HAP-1 (cell line): Measurements from ENCODE around the gene PRKCQ.

Experiments used
- DNase-seq, 2 experiments: peaks; one replicate each; pipeline ENCODE4 v3.0.0-alpha.2; 2016 to 2020; ENCODE audit warnings: low spot score in 2 of 2
- H3K27me3 ChIP-seq: fragments of 250-450 bp; sonication (Bioruptor Pico); 2 replicates; pipeline ENCODE4 v1.5.1; 2020; ENCODE audit warnings: low read depth, mild to moderate bottlenecking, moderate library complexity
- H3K36me3 ChIP-seq: fragments of 250-450 bp; sonication (Bioruptor Pico); replicated peaks from 2 replicates; pipeline ENCODE4 v1.5.1; 2020; ENCODE audit warnings: mild to moderate bottlenecking
- H3K4me1 ChIP-seq: fragments of 250-450 bp; sonication (Bioruptor Pico); 2 replicates; pipeline ENCODE4 v1.5.1; 2020; ENCODE audit warnings: mild to moderate bottlenecking
- H3K4me3 ChIP-seq: fragments of 250-450 bp; sonication (Bioruptor Pico); 2 replicates; pipeline ENCODE4 v1.5.1; 2020; ENCODE audit warnings: mild to moderate bottlenecking, moderate library complexity
- H3K9me3 ChIP-seq: fragments of 250-450 bp; sonication (Bioruptor Pico); 2 replicates; pipeline ENCODE4 v1.5.1; 2020; ENCODE audit warnings: mild to moderate bottlenecking, moderate library complexity
- in situ Hi-C: fragments of 300-500 bp; cut with MboI; formaldehyde crosslinking; loops from 3 replicates; pipeline ENCODE4 v1.14.3; 2020; ENCODE audit warnings: low sequenced_read_pairs, inconsistent platforms, mixed read lengths

Gene PRKCQ

DNA sequence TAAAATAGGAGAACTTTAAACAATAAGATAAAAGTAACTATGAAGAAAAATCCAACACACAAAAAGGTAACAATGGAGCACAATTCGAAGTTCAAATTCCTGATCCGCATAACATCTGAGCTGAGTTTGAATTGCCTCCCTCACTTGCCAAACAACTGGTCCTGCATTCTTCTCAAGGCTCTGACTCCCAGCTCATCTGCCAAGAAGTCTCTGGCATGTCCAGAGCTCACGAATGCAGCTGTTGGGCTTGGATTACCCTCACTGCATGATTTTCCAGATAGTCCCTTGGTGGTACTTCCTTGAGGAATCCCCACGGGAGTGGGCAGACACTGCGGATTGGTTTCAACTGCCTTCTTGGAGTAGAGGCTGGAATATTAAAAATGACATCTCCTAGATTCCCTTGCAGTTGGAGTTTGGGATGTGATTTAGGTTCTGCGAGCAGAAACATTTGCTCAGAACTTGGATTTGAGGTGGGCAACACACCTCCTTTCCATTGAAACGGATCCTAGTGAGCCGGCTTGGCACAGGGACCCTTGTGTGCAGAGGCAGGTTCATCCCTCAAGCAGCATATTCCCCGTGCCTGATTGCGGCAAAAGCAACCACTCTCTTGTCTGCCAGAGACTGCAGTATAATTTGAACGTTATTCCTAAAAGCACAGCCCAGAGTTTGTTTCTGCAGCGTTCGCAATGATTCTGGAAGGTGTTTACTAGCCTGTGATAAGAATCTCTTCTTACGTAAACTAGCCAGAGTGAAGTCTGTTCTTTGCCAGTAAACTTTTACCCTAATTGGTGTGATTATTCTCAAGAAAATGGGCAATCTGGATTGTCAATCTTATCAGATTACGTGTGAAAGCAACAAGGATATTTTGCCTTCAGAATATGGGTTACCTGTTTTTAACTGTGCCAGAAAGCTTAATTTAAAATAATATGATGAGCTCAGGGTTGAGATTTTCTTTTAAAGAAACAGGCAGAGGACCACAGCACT, 23.4 kb upstream of the PRKCQ start:
- Histone ChIP-seq H3K4me3 (no peak overlapping the region), H3K36me3 (no peaks in the 10 kb centered on the region), H3K27me3 (peaks cover 7% of the 10 kb centered on the region; the same call in 1 of the 2 replicates), H3K4me1 (no peaks in the 10 kb centered on the region), H3K9me3 (no peaks in the 10 kb centered on the region)
- in situ Hi-C loops: no loop called here
- DNase-seq: no peak

DNA sequence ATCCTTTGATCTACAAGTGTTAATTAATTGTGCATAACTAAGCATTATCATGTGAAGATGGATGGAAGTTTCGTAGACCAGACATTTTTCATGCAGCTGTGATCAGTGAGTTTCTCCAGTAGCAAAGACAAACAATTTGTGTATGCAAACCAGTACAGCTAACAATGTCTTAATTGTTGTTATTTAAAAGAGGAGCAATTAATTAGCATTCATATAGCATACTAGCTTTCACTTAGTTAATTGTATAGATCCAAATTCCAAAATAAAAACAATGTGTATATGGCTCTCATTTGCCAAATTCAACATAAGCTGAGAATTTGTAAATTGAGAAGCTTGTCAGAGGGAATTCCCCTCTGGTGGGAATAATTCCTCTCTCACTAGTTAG, 22.6 kb upstream of the PRKCQ start:
- in situ Hi-C loops: no loop called here
- Histone ChIP-seq H3K27me3 (peaks cover 7% of the 10 kb centered on the region; the same call in 1 of the 2 replicates), H3K9me3 (no peaks in the 10 kb centered on the region), H3K4me1 (no peaks in the 10 kb centered on the region), H3K4me3 (no peak overlapping the region), H3K36me3 (no peaks in the 10 kb centered on the region)
- no peak for DNase-seq

DNA sequence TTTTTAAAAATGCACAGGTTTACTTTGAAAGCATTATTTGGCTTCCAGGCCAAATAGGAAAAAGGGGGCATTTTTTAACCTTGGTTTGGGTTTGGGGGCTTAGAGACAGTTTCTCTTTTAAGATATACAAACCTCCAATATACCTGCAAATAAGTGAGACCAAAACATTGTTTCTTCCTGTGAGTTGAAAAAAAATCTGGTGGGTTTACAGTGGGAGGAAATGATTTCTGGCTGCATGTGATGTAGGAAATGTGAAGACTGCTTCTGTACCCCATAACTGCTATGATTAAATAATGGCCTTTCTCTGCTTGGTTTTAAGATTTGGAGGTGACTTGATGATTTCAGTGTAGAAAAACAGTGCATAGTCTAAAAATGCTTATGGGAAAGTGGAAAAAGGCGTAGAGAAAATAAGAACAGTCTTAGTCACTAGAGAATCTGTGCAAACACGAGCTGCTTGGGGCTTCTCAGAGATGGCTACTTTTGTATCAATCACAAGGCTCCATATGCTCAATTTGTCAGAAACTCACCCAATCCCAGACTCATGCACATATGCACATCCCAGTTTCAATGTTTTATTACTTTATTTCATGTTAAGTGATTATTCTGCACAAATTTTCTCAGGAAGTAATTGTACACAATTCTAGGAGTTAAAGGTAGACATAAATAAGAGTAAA, 22.1 kb upstream of the PRKCQ start:
- DNase-seq: no peak
- H3K4me1 ChIP-seq: no peaks in the 10 kb centered on the region
- H3K27me3 ChIP-seq: peaks cover 9% of the 10 kb centered on the region; the same call in 1 of the 2 replicates
- H3K36me3 ChIP-seq: no peaks in the 10 kb centered on the region
- H3K9me3 ChIP-seq: no peaks in the 10 kb centered on the region
- in situ Hi-C loops: no loop called here
- H3K4me3 ChIP-seq: no peak overlapping the region

DNA sequence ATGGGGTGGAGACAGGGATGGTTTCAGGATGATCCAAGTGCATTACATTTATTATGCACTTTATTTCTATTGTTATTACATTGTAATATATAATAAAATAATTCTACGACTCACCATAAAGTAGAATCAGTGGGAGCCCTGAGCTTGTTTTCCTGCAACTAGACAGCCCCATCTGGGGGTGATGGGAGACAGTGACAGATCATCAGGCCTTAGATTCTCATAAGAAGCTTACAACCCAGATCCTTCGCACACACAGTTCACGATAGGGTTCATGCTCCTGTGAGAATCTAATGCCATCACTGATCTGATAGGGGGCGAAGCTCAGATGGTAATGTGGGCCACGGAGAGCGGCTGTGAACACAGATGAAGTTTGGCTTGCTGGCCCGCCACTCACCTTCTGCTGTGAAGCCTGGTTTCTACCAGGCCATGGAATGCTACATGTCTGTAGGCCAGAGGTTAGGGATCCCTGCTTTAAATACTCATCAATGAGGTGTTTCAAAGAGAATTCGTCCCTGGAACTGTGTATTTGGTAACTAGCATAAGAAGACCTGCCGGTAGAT, 21.2 kb upstream of the PRKCQ start:
- DNase-seq: no peak
- Histone ChIP-seq H3K4me3 (no peak overlapping the region), H3K36me3 (no peaks in the 10 kb centered on the region), H3K27me3 (peaks cover 10% of the 10 kb centered on the region; the same call in 1 of the 2 replicates), H3K4me1 (no peaks in the 10 kb centered on the region), H3K9me3 (no peaks in the 10 kb centered on the region)
- in situ Hi-C loops: no loop called here

DNA sequence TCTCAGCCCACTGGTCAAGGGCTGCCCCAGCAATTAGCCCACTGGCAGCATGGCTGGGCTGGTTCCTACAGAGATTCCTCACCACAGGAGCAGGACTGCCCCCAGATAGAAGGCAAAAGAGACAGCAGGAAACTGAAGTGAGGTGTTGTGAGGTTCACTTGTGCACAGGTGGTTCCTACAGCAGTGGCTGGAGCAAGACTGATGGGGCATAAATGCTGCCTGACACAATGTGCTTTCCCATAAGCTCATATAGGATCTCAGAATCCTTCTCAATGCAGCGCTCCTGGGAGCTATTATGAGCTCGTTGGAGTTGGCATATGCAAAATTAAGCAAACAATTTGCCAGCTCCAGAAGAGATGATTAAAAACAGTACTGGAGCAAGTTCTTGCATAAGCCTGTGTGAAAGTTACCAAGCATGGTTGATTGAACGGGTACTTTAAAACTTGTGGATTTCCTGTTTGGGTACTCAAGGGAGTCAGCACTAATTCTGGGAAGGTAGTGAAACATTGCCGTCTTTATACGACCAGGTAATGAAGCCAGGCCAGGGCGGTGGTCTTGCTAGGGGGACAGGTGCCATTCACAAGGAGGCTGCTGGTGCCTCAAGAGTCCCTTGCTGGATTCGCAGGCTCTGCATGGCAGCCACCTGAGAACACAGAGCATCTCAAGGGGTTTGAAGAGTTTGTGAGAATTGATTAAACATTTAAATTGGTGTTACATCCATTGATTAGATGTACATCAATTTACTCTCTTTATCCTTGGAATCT, 20.3 kb upstream of the PRKCQ start:
- Histone ChIP-seq H3K36me3 (no peaks in the 10 kb centered on the region), H3K4me3 (no peak overlapping the region), H3K27me3 (peaks cover 10% of the 10 kb centered on the region; the same call in 1 of the 2 replicates), H3K4me1 (no peaks in the 10 kb centered on the region), H3K9me3 (no peaks in the 10 kb centered on the region)
- in situ Hi-C loops: no loop called here
- DNase-seq: no peak

DNA sequence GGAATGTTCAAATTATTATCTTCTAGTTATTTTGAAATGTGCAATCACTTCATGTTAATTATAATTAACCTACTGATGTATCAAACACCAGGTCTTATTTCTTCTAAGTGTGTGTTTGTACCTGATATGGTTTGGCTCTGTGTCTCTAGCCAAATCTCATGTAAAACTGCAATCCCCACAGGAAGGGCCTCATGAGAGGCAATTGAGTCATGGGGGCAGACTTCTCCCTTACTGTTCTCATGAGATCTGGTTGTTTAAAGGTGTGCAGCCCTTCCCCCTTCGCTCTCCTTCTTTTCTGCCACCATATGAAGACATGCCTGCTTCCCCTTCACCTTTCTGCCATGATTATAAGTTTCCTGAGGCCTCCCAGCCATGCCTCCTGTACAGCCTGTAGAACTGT, 18.6 kb upstream of the PRKCQ start:
- H3K36me3 ChIP-seq: no peaks in the 10 kb centered on the region
- no peak for DNase-seq
- H3K4me1 ChIP-seq: no peaks in the 10 kb centered on the region
- H3K9me3 ChIP-seq: no peaks in the 10 kb centered on the region
- peaks cover 10% of the 10 kb centered on the region; the same call in 1 of the 2 replicates for H3K27me3 ChIP-seq
- H3K4me3 ChIP-seq: no peak overlapping the region
- in situ Hi-C loops: no loop called here

DNA sequence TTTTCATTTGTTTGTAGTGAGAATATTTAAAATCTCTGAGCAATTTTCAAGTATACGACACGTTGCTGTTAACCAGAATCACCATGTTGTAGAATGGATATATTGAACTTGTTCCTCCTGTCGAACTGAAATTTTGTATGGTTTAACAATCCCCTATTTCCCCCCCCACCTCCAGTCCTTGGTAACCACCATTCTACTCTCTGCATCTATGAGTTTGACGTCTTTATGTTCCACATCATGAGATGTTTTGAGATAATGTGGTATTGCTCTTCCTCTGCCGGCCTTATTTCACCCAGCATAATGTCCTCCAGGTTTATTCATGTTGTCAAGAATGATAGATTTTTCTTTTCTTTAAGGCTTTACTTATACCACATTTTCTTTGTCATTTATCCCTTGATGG, 17.4 kb upstream of the PRKCQ start:
- Histone ChIP-seq H3K4me3 (no peak overlapping the region), H3K4me1 (no peaks in the 10 kb centered on the region), H3K27me3 (peaks cover 7% of the 10 kb centered on the region; the same call in 1 of the 2 replicates), H3K36me3 (no peaks in the 10 kb centered on the region), H3K9me3 (no peaks in the 10 kb centered on the region)
- in situ Hi-C loops: no loop called here
- no peak for DNase-seq

DNA sequence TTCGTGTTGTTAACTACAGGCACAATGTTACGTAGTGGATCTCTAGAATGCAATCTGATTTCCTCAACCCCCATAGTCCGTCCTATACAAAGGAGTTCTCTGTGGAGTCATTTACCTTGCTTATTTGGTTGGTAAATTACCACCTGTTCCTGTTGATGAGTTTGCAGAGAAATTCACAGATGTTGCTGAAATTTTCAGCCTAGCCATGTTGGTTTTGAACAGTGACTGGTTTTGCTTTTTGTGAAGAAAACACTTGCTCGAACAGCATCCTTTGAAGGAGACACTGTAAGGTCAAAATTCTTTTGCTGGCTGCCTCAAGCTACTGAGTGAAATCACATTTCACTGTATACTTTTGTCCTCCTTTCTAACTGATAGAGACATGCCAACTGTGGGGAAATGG, 15.4 kb upstream of the PRKCQ start:
- DNase-seq: no peak
- H3K9me3 ChIP-seq: no peaks in the 10 kb centered on the region
- in situ Hi-C loops: no loop called here
- H3K4me1 ChIP-seq: no peaks in the 10 kb centered on the region
- peaks cover 3% of the 10 kb centered on the region; the same call in 1 of the 2 replicates for H3K27me3 ChIP-seq
- no peak overlapping the region for H3K4me3 ChIP-seq
- no peaks in the 10 kb centered on the region for H3K36me3 ChIP-seq

DNA sequence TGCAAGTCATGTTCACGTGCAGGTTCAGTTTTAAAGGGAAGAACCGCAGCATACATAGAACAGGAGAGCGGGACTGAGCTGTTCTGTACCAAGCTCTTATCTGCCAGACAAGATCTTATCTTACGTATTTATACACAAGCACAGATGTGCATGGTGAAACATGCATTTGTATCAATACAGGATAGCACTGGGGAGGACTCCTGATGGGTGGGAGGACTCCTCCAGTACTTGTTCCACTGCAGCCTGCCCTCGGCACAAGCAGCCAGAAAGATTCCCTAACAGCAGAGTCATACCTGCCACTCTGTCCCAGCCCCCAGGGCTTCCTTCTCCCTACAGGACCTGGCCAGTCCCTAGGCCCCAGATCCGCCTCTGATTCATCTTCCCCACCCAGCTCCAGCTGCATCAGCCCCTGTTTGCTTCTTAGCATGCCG, 13.2 kb upstream of the PRKCQ start:
- DNase-seq: no peak
- Histone ChIP-seq H3K27me3 (peaks cover 3% of the 10 kb centered on the region; the same call in 1 of the 2 replicates), H3K36me3 (no peaks in the 10 kb centered on the region), H3K4me1 (peaks cover 14% of the 10 kb centered on the region), H3K4me3 (no peak overlapping the region), H3K9me3 (no peaks in the 10 kb centered on the region)
- in situ Hi-C loops: no loop called here

DNA sequence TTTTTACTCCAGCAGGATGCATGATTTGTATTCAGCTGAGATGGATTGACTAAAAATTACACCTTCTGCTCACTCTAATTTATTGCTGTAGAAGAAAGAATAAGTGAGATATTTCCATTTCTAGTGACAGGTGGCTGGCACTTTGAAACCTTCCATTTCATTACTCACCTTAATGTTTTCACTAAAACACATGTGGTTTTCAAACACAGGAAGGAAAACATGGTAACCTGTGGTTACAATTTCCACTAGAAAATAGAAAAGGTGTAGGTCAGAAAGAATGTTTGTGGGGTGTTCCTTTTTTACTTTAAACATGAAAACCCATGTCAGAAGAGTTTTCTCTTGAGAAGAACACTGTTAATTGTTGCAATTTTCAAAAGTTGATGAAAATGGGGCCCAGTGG, 12.0 kb upstream of the PRKCQ start:
- Histone ChIP-seq H3K27me3 (no peaks in the 10 kb centered on the region), H3K9me3 (no peaks in the 10 kb centered on the region), H3K36me3 (no peaks in the 10 kb centered on the region), H3K4me1 (peaks cover 18% of the 10 kb centered on the region), H3K4me3 (no peak overlapping the region)
- in situ Hi-C loops: no loop called here
- no peak for DNase-seq

DNA sequence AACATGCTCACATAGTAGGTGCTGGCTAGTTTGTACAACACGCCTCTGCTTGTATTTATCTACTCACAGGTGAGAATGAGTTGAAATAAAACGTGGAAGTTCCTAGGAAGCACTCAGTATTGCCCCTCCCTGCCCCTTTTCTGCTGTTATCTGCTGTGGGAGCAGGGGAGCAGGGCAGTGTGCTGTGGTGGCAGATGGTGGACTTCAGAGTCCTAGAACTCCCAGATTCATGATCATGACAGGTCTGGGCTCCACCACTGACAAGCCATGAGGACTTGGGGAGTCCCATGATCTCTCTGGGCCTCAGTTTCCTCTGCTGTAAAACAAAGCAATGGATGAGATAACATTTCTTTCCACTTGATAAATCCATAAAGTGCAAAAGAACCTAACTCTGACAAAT, 11.6 kb upstream of the PRKCQ start:
- Histone ChIP-seq H3K4me3 (no peak overlapping the region), H3K27me3 (no peaks in the 10 kb centered on the region), H3K36me3 (no peaks in the 10 kb centered on the region), H3K4me1 (peaks cover 18% of the 10 kb centered on the region), H3K9me3 (no peaks in the 10 kb centered on the region)
- no peak for DNase-seq
- in situ Hi-C loops: no loop called here

DNA sequence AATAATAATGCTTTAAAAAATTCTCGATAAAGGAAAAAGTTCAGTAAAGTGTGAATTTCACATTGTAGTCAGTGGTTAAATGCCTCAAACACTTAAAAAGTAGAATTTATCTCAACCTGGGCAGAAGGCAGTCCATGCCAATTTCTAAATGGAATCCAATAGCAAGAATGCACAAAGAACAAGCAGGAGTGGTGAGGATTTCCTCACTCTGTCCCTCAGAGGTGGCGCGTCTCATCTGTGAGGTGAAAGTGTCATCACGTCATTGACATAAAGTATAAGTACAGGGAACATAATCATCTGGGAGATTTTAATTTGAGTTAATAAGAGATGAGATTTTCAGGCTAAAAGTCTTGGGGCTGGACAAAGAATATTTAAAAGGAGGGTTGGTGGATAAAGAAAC, 10.0 kb upstream of the PRKCQ start:
- Histone ChIP-seq H3K4me3 (no peak overlapping the region), H3K27me3 (no peaks in the 10 kb centered on the region), H3K4me1 (peaks cover 18% of the 10 kb centered on the region), H3K9me3 (no peaks in the 10 kb centered on the region), H3K36me3 (no peaks in the 10 kb centered on the region; the same call in 1 of the 2 replicates)
- no peak for DNase-seq
- in situ Hi-C loops: no loop called here

DNA sequence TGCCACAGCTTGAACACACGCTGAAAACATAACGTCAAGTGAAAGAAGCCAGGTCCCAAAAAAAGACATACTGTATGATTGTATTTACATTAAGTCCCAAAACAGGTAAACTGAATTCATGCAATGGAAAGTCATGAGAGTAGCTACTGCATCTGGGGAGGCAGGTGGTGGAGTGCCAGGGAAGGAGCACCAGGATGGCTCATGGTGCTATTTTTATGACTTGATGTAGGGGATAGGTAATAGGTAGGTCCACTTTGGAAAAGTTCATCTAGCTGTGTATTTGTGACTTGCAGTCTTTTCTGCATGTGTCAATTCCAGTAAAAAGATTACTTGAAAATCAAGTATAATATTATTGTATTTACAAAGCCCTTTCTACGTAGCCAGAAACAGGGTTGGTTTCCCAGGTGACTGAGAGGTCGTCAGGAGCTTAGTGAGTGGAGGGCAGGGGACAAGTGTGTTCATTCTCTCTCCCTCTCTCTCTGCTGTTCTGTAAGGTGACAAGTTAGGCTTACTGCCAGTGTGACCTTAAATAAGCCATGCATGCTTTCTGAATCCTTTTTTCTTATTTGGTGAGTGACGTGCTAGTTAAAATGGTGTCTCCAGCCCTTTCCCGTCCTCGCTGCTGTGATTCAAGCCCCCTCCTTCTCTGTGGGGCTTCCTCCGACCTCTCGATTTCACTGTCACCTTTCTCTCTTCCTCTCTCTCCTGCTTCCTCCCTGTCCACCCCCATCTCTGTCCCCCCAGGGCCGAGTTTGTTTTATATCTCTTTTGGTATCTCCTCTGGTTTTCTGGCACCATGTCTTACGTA, 9.4 kb upstream of the PRKCQ start:
- Histone ChIP-seq H3K9me3 (no peaks in the 10 kb centered on the region), H3K4me1 (peaks cover 18% of the 10 kb centered on the region), H3K27me3 (no peaks in the 10 kb centered on the region), H3K4me3 (no peak overlapping the region), H3K36me3 (peaks cover 3% of the 10 kb centered on the region; the same call in 1 of the 2 replicates)
- in situ Hi-C loops: no loop called here
- DNase-seq: no peak
